DOHH2 (cell line): ENCODE data around the gene RPS23.

Experiments
- H3F3A ChIP-seq: fragments of 200-600 bp; sonication (generic), shearing (Covaris generic); 2 replicates; pipeline ENCODE4 v1.6.0; 2016; ENCODE audit warnings: antibody characterized with exemption, mild to moderate bottlenecking; ENCODE audit not compliant: control insufficient read depth, insufficient read depth
- H3K27ac ChIP-seq: fragments of 200-600 bp; sonication (generic); 2 replicates; pipeline ENCODE4 v1.5.1; 2014; ENCODE audit warnings: low read depth, mild to moderate bottlenecking, low read length, moderate library complexity
- H3K27me3 ChIP-seq: fragments of 200-600 bp; sonication (generic); 2 replicates; pipeline ENCODE4 v1.6.1; 2014; ENCODE audit warnings: mild to moderate bottlenecking, low read length, mixed read lengths; ENCODE audit not compliant: control insufficient read depth
- H3K36me3 ChIP-seq: fragments of 200-600 bp; sonication (generic); 2 replicates; pipeline ENCODE4 v1.6.1; 2014; ENCODE audit warnings: mild to moderate bottlenecking, low read length, moderate library complexity, mixed read lengths; ENCODE audit not compliant: control insufficient read depth
- H3K4me1 ChIP-seq: fragments of 200-600 bp; sonication (generic); 2 replicates; pipeline ENCODE4 v1.6.1; 2014; ENCODE audit warnings: mild to moderate bottlenecking, low read length, mixed read lengths; ENCODE audit not compliant: control insufficient read depth
- H3K4me2 ChIP-seq: fragments of 200-600 bp; sonication (generic); 2 replicates; pipeline ENCODE4 v1.6.0; 2014; ENCODE audit warnings: mild to moderate bottlenecking, low read length, moderate library complexity
- H3K4me3 ChIP-seq: fragments of 200-600 bp; sonication (generic); 2 replicates; pipeline ENCODE4 v1.5.1; 2014; ENCODE audit warnings: mild to moderate bottlenecking, low read length, mixed read lengths
- H3K79me2 ChIP-seq: fragments of 200-600 bp; sonication (generic); 2 replicates; pipeline ENCODE4 v1.6.1; 2014; ENCODE audit warnings: mild to moderate bottlenecking, low read length, mixed read lengths; ENCODE audit not compliant: control insufficient read depth
- H3K9me2 ChIP-seq: fragments of 200-600 bp; sonication (generic); replicated peaks from 2 replicates; pipeline ENCODE4 v1.6.1; 2014; ENCODE audit warnings: mild to moderate bottlenecking, low read length, mixed read lengths; ENCODE audit not compliant: control insufficient read depth
- H3K9me3 ChIP-seq: fragments of 200-600 bp; sonication (generic); 2 replicates; pipeline ENCODE4 v1.6.1; 2014; ENCODE audit warnings: antibody characterized with exemption, low read length, mixed read lengths; ENCODE audit not compliant: control insufficient read depth, insufficient read depth
- H4K20me1 ChIP-seq: fragments of 200-600 bp; sonication (generic); 2 replicates; pipeline ENCODE4 v1.6.0; 2014; ENCODE audit warnings: low read depth, mild to moderate bottlenecking, antibody characterized with exemption, low read length, moderate library complexity; ENCODE audit not compliant: control insufficient read depth, insufficient read depth
- EZH2phosphoT487 ChIP-seq: fragments of 200-600 bp; sonication (generic); IDR thresholded peaks from 2 replicates; pipeline ENCODE4 v1.6.1; 2017; ENCODE audit warnings: borderline replicate concordance, mild to moderate bottlenecking, antibody characterized with exemption, low read length, moderate library complexity, mixed read lengths
- TF ChIP-seq, protein P1 (sequence below): fragments of 200-600 bp; sonication (generic); IDR thresholded peaks from one replicate; pipeline ENCODE4 v1.5.1; 2014; ENCODE audit warnings: antibody characterized with exemption, mild to moderate bottlenecking, low read depth, low read length; ENCODE audit not compliant: poor library complexity, severe bottlenecking

The RPS23 gene

DNA sequence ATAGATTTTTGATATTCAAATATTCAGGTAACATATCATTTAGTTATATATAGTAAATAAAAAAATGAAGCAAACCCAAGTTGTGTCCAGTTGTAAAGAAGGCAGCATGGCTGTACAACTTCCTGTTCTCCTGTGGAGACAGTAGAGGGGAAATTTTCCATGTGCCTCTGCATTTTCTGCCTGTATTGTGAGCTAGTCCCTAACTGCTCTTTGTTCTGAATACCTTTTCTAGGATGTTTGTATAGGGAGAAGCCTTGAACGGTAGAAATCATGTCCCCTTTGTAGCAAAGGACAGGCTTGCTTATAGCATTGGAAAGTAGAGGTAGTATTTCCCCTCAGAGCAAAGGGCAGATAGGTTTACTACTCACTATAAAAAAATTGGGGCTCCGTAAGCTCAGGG is 13.3 kb upstream of the RPS23 start:
- no peak overlapping the region for H3K4me2 ChIP-seq

DNA sequence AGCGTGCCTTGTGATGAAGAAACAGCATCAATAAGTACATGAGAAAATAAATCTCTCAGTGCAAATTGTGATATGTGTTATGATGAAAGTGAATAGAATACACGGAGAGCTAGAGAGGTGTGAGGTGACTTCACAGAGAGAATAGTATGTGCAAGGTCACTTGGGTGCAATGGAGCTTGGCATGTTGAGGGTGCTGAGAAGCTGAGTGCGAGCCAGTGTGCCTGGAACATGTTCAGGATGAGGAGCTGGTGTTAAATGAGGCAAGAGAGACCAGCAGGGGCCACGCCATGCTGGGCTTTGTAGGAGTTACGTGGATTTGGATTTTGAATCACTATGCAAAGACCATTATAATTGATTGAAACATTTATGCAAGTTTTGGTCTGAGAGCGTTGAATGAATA is 12.8 kb upstream of the RPS23 start:
- Histone ChIP-seq H3K4me1 (no peaks in the 10 kb centered on the region), H3K27me3 (no peaks in the 10 kb centered on the region), H3K27ac (no peak overlapping the region), H3F3A (no peaks in the 10 kb centered on the region), H3K36me3 (no peaks in the 10 kb centered on the region), H4K20me1 (no peaks in the 10 kb centered on the region; the same call in 1 of the 2 replicates), H3K9me3 (no peaks in the 10 kb centered on the region), H3K9me2 (no peaks in the 10 kb centered on the region), H3K4me3 (no peak overlapping the region), H3K79me2 (peaks cover 4% of the 10 kb centered on the region; the same call in 1 of the 2 replicates), H3K4me2 (no peak overlapping the region)
- TF ChIP-seq, protein P1, sequence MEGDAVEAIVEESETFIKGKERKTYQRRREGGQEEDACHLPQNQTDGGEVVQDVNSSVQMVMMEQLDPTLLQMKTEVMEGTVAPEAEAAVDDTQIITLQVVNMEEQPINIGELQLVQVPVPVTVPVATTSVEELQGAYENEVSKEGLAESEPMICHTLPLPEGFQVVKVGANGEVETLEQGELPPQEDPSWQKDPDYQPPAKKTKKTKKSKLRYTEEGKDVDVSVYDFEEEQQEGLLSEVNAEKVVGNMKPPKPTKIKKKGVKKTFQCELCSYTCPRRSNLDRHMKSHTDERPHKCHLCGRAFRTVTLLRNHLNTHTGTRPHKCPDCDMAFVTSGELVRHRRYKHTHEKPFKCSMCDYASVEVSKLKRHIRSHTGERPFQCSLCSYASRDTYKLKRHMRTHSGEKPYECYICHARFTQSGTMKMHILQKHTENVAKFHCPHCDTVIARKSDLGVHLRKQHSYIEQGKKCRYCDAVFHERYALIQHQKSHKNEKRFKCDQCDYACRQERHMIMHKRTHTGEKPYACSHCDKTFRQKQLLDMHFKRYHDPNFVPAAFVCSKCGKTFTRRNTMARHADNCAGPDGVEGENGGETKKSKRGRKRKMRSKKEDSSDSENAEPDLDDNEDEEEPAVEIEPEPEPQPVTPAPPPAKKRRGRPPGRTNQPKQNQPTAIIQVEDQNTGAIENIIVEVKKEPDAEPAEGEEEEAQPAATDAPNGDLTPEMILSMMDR = no peak
- TF ChIP-seq EZH2phosphoT487 = no peak

More for the DNA sequence above, 13.3 kb upstream of the RPS23 start:
- Histone ChIP-seq H3F3A (no peaks in the 10 kb centered on the region), H3K9me2 (no peaks in the 10 kb centered on the region), H3K79me2 (peaks cover 1% of the 10 kb centered on the region; the same call in 1 of the 2 replicates), H3K9me3 (no peaks in the 10 kb centered on the region), H3K27ac (no peak overlapping the region), H3K27me3 (no peaks in the 10 kb centered on the region), H3K36me3 (no peaks in the 10 kb centered on the region), H3K4me3 (no peak overlapping the region), H4K20me1 (no peaks in the 10 kb centered on the region; the same call in 1 of the 2 replicates), H3K4me1 (no peaks in the 10 kb centered on the region)
- TF ChIP-seq, protein P1 = no peak
- TF ChIP-seq EZH2phosphoT487 = no peak

DNA sequence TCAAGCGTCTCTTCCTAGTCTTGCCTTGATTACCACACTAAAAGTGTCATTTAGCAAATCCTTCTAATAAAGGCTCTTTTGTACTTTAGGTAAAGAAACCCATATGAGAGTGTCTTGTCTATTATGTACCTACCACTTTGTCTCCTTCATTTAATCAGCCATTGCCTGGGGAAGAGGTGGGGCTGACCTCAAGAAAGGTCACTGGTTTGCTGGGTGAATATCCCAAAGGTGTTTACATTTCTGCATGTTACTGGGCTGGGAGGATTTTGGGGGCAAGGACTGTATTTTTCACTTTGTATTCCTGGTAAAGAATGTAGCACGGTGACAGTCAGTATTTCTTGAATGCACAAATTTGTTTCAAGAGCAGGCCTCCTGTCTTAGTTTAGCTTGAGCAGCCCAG is 11.9 kb upstream of the RPS23 start:
- H3K9me3 ChIP-seq = no peaks in the 10 kb centered on the region
- no peaks in the 10 kb centered on the region for H3K36me3 ChIP-seq
- peaks cover 7% of the 10 kb centered on the region; the same call in 1 of the 2 replicates for H3K79me2 ChIP-seq
- no peak overlapping the region for H3K27ac ChIP-seq
- no peak overlapping the region for H3K4me3 ChIP-seq
- no peaks in the 10 kb centered on the region for H3K9me2 ChIP-seq
- no peaks in the 10 kb centered on the region for H3K4me1 ChIP-seq
- no peak for TF ChIP-seq EZH2phosphoT487
- TF ChIP-seq, protein P1 = no peak
- no peaks in the 10 kb centered on the region; the same call in 1 of the 2 replicates for H4K20me1 ChIP-seq
- no peaks in the 10 kb centered on the region for H3K27me3 ChIP-seq
- H3K4me2 ChIP-seq = no peak overlapping the region
- H3F3A ChIP-seq = no peaks in the 10 kb centered on the region
